CD14-positive monocyte (primary cell): ENCODE results near the gene MYO5B. TPM values are rescaled to one million over a fixed set of nuclear protein-coding genes. Genes with fewer than 3 reads are reported as not detected.

ENCODE experiments used
- DNase-seq, 3 donors: peaks; one replicate each; pipeline ENCODE4 v3.0.0-alpha.2; 2011 to 2022
- H2AFZ ChIP-seq: 2 replicates; pipeline ENCODE4 v1.6.0; 2012; ENCODE audit warnings: mild to moderate bottlenecking, low read depth, low read length, inconsistent platforms; ENCODE audit not compliant: insufficient read depth, poor library complexity, severe bottlenecking
- H3K27ac ChIP-seq, 2 donors: 1 replicate in 1 of 2; 2 replicates in 1 of 2; pipeline ENCODE4 v1.5.1; 2012 to 2013; ENCODE audit warnings: low read length in 2 of 2, control low read depth in 1 of 2, inconsistent platforms in 1 of 2, low read depth in 1 of 2, mild to moderate bottlenecking in 1 of 2
- H3K27me3 ChIP-seq, 2 donors: one replicate each; pipeline versions ENCODE4 v1.6.0 to v1.6.1; 2011 to 2013; ENCODE audit warnings: low read length in 2 of 2; ENCODE audit not compliant: control insufficient read depth in 2 of 2, insufficient read depth in 2 of 2
- H3K36me3 ChIP-seq, 2 donors: replicated peaks in 1 of 2; 1 replicate in 1 of 2; 2 replicates in 1 of 2; pipeline versions ENCODE4 v1.5.1 to v1.6.1; 2012 to 2013; ENCODE audit warnings: low read length in 2 of 2, control low read depth in 1 of 2, inconsistent platforms in 1 of 2, mild to moderate bottlenecking in 1 of 2; ENCODE audit not compliant: insufficient read depth in 2 of 2, control insufficient read depth in 1 of 2
- H3K4me1 ChIP-seq, 2 donors: 1 replicate in 1 of 2; 2 replicates in 1 of 2; pipeline versions ENCODE4 v1.5.1 to v1.6.1; 2012 to 2013; ENCODE audit warnings: low read length in 2 of 2, control low read depth in 1 of 2, inconsistent platforms in 1 of 2, mild to moderate bottlenecking in 1 of 2, moderate library complexity in 1 of 2; ENCODE audit not compliant: insufficient read depth in 2 of 2, control insufficient read depth in 1 of 2
- H3K4me2 ChIP-seq: replicated peaks from 2 replicates; pipeline ENCODE3; 2012; ENCODE audit warnings: low read length, moderate library complexity, mild to moderate bottlenecking; ENCODE audit not compliant: poor library complexity, severe bottlenecking; ENCODE audit errors: extremely low read depth
- H3K4me3 ChIP-seq, 3 experiments: fragments of 200-600 bp in 1 of 3; sonication (generic) in 1 of 3; replicated peaks in 1 of 3; 1 replicate in 2 of 3; 2 replicates in 1 of 3; pipeline ENCODE4 v1.5.1; 2011 to 2013; ENCODE audit warnings: low read length in 3 of 3, mild to moderate bottlenecking in 3 of 3, control low read depth in 2 of 3, low read depth in 2 of 3, inconsistent platforms in 1 of 3, moderate library complexity in 1 of 3
- H3K79me2 ChIP-seq: 2 replicates; pipeline ENCODE4 v1.6.0; 2012; ENCODE audit warnings: mild to moderate bottlenecking, control low read depth, inconsistent platforms, low read length, moderate library complexity; ENCODE audit not compliant: insufficient read depth
- H3K9ac ChIP-seq: 2 replicates; pipeline ENCODE4 v1.6.0; 2017; ENCODE audit warnings: low read length, mild to moderate bottlenecking; ENCODE audit not compliant: insufficient read depth, poor library complexity, severe bottlenecking
- H3K9me3 ChIP-seq, 2 donors: replicated peaks in 1 of 2; 1 replicate in 1 of 2; 2 replicates in 1 of 2; pipeline versions ENCODE4 v1.5.1 to v1.6.1; 2012 to 2013; ENCODE audit warnings: low read length in 2 of 2, control low read depth in 1 of 2; ENCODE audit not compliant: control insufficient read depth in 1 of 2, insufficient read depth in 1 of 2
- H4K20me1 ChIP-seq: 2 replicates; pipeline ENCODE4 v1.6.0; 2012; ENCODE audit warnings: mild to moderate bottlenecking, low read length, control low read depth, moderate library complexity; ENCODE audit not compliant: insufficient read depth
- H3K27ac Mint-ChIP-seq, 7 donors: one replicate each; pipeline ENCODE4 v1.8.0; 2020; ENCODE audit warnings: mild to moderate bottlenecking in 7 of 7, mixed read lengths in 7 of 7, moderate library complexity in 6 of 7, inconsistent platforms in 2 of 7
- H3K27me3 Mint-ChIP-seq, 3 donors: one replicate each; pipeline ENCODE4 v1.8.0; 2021 to 2022; ENCODE audit warnings: low read depth in 3 of 3, mild to moderate bottlenecking in 3 of 3, mixed read lengths in 3 of 3, moderate library complexity in 3 of 3, inconsistent platforms in 1 of 3
- H3K36me3 Mint-ChIP-seq, 2 donors: one replicate each; pipeline ENCODE4 v1.8.0; 2020; ENCODE audit warnings: mixed read lengths in 2 of 2, inconsistent platforms in 1 of 2, mild to moderate bottlenecking in 1 of 2
- H3K4me1 Mint-ChIP-seq: one replicate; pipeline ENCODE4 v1.8.0; 2020; ENCODE audit warnings: mild to moderate bottlenecking, mixed read lengths
- H3K4me3 Mint-ChIP-seq, 2 donors: one replicate each; pipeline ENCODE4 v1.8.0; 2020; ENCODE audit warnings: mild to moderate bottlenecking in 2 of 2, mixed read lengths in 2 of 2, moderate library complexity in 1 of 2
- H3K9me3 Mint-ChIP-seq, 7 donors: one replicate each; pipeline ENCODE4 v1.8.0; 2020 to 2022; ENCODE audit warnings: mixed read lengths in 7 of 7, mild to moderate bottlenecking in 6 of 7, moderate library complexity in 6 of 7, inconsistent platforms in 2 of 7
- CTCF ChIP-seq: fragments of 200-600 bp; IDR thresholded peaks from one replicate; pipeline ENCODE4 v1.8.0; 2022; ENCODE audit warnings: antibody characterized with exemption, mild to moderate bottlenecking
- WGBS: methylation state at CpG from one replicate; pipeline ENCODE4 v1.1.5; 2013; ENCODE audit warnings: missing lambda C conversion rate; ENCODE audit not compliant: insufficient coverage; 5-methylcytosine and 5-hydroxymethylcytosine counted together
- intact Hi-C, 2 donors: fragments of 100-400 bp; cut with micrococcal nuclease; formaldehyde crosslinking; loops; one replicate each; pipeline versions ENCODE4 v1.15.0 to v1.15.1; 2023
- polyA plus RNA-seq, 3 donors: library from polyadenylated mRNA; depleted of rRNA in 1 of 3; unstranded in 2 of 3; stranded (reverse) in 1 of 3; fragments of 300-500 nt in 2 of 3; fragments of >200 nt in 1 of 3; fragmentation: Illumina TruSeq in 2 of 3; gene quantifications; 1 replicate in 2 of 3; 2 replicates in 1 of 3; pipeline ENCODE4 v1.2.3, GENCODE V29; 2012 to 2021

MYO5B gene
- polyA plus RNA-seq, 3 donors = 0.04 TPM; not detected in 2

GRCh38 chr18:50074404-50074803 is 120.5 kb downstream of the MYO5B start:
- TF ChIP-seq CTCF = no peak
- Histone ChIP-seq H3K4me2 (no peak overlapping the region), H3K36me3 (no peaks in the 10 kb centered on the region), H3K4me3 (no peak overlapping the region), H3K4me1 (no peaks in the 10 kb centered on the region), H3K9ac (no peak overlapping the region), H2AFZ (no peak overlapping the region), H3K27ac (no peak overlapping the region), H3K9me3 (no peaks in the 10 kb centered on the region), H4K20me1 (no peaks in the 10 kb centered on the region), H3K27me3 (no peaks in the 10 kb centered on the region), H3K79me2 (no peaks in the 10 kb centered on the region)
- DNase-seq = no peak
- peaks cover 0 to 2% (median 0%) of the 10 kb centered on the region in 3 donors for H3K27me3 Mint-ChIP-seq
- 79% methylated on average over 4 of the region's 5 CpGs for WGBS
- intact Hi-C loops = no loop called here
- H3K4me1 Mint-ChIP-seq = no peaks in the 10 kb centered on the region
- H3K4me3 Mint-ChIP-seq = no peak overlapping the region
- no peaks in the 10 kb centered on the region for H3K36me3 Mint-ChIP-seq
- H3K9me3 Mint-ChIP-seq = peaks cover 0 to 8% (median 3%) of the 10 kb centered on the region in 7 donors
- peak overlapping the region in 1 of 7 donors; percentile 4 for H3K27ac Mint-ChIP-seq

GRCh38 chr18:50073319-50073718 is 121.6 kb downstream of the MYO5B start:
- no peak overlapping the region for H3K27ac Mint-ChIP-seq
- Histone ChIP-seq H3K9ac (no peak overlapping the region), H4K20me1 (no peaks in the 10 kb centered on the region), H3K27ac (no peak overlapping the region), H2AFZ (no peak overlapping the region), H3K36me3 (no peaks in the 10 kb centered on the region), H3K27me3 (no peaks in the 10 kb centered on the region), H3K9me3 (no peaks in the 10 kb centered on the region), H3K79me2 (no peaks in the 10 kb centered on the region), H3K4me1 (no peaks in the 10 kb centered on the region), H3K4me2 (no peak overlapping the region), H3K4me3 (no peak overlapping the region)
- H3K9me3 Mint-ChIP-seq = peaks cover 0 to 8% (median 3%) of the 10 kb centered on the region in 7 donors
- no peak for TF ChIP-seq CTCF
- 90% methylated on average over 1 of the region's 2 CpGs for WGBS
- no peaks in the 10 kb centered on the region for H3K36me3 Mint-ChIP-seq
- intact Hi-C loops = no loop called here
- no peak for DNase-seq
- H3K4me1 Mint-ChIP-seq = no peaks in the 10 kb centered on the region
- peaks cover 0 to 2% (median 0%) of the 10 kb centered on the region in 3 donors for H3K27me3 Mint-ChIP-seq
- H3K4me3 Mint-ChIP-seq = no peak overlapping the region
